Keratinocyte (primary cell): ENCODE results near the gene ZNF804B.

ENCODE experiments used
- CTCF ChIP-seq, 3 experiments: IDR thresholded peaks in 1 of 3; conservative IDR thresholded peaks in 1 of 3; optimal IDR thresholded peaks in 1 of 3; 2 replicates in 2 of 3; 3 replicates in 1 of 3; pipeline versions ENCODE3 to v1.5.1; 2011; ENCODE audit warnings: low read length in 3 of 3, mild to moderate bottlenecking in 3 of 3, moderate library complexity in 2 of 3, control low read depth in 1 of 3, inconsistent platforms in 1 of 3; ENCODE audit not compliant: insufficient read depth in 2 of 3; ENCODE audit errors: extremely low read depth in 1 of 3
- EZH2 ChIP-seq: IDR thresholded peaks from one replicate; pipeline ENCODE4 v1.6.1; 2012; ENCODE audit warnings: inconsistent platforms, mild to moderate bottlenecking, low read length, moderate library complexity

- TF ChIP-seq CTCF (optimal IDR thresholded peaks at IDR 0.05 in 1 of 3, IDR thresholded peaks at IDR 0.05 in 1 of 3, conservative IDR thresholded peaks at IDR 0.05 in 1 of 3; ENCODE audit: extremely low read depth in 1 of 3, insufficient read depth in 2 of 3, low read length in 3 of 3) (no peak), EZH2 (no peak)
Measured at GRCh38 chr7:88885131-88885530, 125.6 kb downstream of the ZNF804B start.
